GM19099 (cell line): Measurements from ENCODE around the gene GARIN5B.

ENCODE experiments used
- POLR2A ChIP-seq: IDR thresholded peaks from 3 replicates; pipeline ENCODE4 v1.6.1; 2011; ENCODE audit warnings: low read depth; ENCODE audit not compliant: insufficient read length; ENCODE audit errors: extremely low read depth

Gene GARIN5B

DNA sequence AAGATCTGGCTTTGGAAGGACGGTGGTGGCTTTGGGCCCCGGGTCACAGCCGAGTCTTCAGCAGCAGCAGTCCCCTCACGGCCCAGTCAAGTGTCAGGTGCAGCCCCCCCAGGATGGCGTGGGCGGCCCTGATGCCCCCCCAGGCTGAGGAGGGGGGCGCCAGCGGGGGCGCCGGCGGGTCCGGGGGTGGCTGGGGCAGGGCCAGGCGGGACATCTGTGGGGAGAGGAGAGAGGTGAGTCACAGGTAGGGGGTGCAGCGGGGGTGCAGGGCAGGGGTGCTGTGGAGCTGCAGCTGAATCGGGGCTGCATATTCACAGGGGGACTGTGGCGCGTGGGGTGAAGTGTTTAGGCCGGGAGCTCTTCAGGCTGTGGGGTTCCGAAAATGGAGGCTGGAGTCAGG lies 2.9 kb upstream of the GARIN5B start:
- no peak for TF ChIP-seq POLR2A

- no peak for TF ChIP-seq POLR2A
These were observed 2.2 kb upstream of the GARIN5B start for GRCh38 chr19:55365245-55365644.

GRCh38 chr19:55362174-55362989 lies 678 bp downstream of the GARIN5B start:
- no peak for TF ChIP-seq POLR2A

DNA sequence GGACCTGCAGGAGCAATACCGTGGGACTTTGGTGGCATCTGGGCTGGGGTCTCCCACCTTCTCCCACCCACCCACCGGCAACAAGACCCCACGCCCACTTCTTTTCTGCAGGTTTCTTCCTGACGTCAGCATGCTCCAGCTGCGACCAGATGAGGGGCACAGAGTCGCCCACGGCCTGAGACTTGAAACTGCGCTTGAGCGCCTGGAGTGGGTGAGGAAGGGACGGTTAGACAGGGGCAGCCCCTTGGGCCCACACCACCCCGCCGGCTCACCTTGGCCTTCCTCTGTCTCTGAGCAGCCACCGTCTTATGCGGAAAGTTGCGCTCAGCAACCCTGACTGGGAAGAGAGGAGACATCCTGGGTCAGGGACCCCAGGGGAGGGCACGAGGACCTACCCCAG lies 2.2 kb downstream of the GARIN5B start:
- TF ChIP-seq POLR2A = no peak

DNA sequence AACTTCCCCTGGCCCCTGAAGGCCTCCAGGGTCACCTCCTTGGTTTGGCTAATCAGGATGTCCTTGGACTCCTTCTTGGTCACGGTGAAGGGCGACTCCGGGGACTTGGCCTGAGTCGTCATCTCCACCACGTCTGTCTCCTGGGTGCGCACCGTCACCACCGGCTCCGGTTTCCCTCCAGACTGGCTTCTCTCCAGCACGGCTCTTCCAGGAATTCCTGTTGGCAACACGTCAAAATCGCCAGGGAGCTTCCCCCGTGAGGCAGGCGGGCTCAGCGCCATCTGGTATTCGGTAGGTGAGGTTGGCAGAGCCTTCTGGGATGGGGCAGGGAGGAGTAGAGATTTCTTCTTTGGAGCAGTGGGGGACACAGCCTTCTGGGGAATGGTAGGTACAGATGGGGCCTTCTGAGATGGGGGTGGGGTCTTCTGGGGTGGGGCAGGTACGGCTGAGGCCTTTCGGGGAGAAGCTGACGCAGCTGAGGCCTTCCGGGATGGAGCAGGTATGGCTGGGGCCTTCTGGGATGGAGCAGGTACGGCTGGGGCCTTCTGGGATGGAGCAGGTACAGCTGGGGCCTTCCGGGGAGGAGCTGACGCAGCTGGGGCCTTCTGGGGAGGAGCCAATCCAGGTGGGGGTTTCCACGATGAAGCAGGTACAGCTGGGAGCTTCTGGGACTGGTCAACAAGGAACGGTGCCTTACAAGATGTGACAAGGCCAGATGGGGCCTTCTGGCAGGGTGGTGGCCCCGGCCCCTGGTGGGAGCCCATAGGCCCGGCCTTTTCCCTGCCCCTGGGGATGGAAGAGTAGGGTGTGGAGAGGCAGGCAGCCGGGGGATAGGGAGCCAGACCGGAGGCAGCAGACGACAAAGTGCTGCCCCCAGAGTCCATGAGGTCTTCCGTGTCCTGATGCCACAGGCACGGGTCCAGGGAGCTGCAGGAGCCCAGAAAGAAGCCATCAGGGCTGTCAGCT lies 3.8 kb downstream of the GARIN5B start:
- no peak for TF ChIP-seq POLR2A

- TF ChIP-seq POLR2A = no peak
These were observed 4.6 kb downstream of the GARIN5B start for GRCh38 chr19:55358493-55358892.

DNA sequence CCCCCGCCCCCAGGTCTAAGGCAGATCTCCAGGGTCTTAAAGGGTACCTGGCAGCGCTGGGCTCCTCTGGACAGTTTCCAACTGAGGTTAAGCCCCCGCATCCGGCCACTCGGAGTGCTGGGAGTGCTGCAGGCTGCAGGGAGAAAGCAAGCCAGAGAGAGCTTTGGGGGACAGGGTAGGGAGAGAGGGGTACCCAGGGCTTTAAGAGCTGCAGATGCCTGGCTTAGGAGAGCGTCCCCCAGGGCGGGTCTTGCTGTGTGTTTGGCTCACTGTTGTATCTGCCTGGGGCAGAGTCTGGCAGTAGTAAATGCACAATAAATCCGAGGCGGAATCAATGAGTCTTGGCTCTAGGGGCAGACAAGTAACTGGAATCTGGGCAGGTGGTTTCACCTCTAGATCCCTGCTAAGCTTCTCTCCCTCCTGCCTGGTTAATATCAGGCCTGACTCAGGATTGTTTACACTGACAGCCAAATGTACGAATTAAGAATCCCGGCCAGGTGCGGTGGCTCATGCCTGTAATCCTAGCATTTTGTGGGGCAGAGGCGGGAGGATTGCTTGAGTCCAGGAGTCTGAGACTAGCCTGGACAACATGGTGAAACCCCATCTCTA lies 7.7 kb downstream of the GARIN5B start:
- no peak for TF ChIP-seq POLR2A

DNA sequence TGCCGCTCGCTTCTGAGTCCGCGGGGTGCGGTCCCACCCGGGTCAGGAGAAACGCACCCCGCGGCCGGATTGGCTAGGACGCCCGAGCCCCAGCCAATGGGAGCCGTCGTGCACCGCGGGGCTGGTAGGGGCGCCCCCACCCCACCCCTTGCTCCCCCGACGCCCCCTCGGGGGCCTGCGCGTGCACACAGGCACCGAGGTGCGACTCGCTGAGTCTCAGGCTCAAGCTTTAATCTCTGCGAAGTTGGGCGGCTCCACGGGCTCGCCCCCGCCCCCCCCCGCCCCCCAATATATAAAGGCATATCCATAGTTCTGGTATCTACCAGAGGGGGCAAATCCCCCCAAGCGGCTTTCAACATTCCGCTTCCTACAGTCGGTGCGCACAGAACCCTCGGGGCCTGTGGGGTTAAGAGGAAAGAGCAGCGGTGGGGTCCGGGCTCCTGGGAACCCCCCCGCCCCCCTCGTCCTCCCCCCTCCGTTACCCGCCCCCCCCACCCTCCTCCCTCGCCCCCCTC lies 8.3 kb downstream of the GARIN5B start, which contains the start of gene COX6B2:
TSS of gene COX6B2 (minus strand) at position 22 of the 515 bp plus-strand sequence. CDS start 198 bp downstream, outside the sequence.
- TF ChIP-seq POLR2A = no peak

DNA sequence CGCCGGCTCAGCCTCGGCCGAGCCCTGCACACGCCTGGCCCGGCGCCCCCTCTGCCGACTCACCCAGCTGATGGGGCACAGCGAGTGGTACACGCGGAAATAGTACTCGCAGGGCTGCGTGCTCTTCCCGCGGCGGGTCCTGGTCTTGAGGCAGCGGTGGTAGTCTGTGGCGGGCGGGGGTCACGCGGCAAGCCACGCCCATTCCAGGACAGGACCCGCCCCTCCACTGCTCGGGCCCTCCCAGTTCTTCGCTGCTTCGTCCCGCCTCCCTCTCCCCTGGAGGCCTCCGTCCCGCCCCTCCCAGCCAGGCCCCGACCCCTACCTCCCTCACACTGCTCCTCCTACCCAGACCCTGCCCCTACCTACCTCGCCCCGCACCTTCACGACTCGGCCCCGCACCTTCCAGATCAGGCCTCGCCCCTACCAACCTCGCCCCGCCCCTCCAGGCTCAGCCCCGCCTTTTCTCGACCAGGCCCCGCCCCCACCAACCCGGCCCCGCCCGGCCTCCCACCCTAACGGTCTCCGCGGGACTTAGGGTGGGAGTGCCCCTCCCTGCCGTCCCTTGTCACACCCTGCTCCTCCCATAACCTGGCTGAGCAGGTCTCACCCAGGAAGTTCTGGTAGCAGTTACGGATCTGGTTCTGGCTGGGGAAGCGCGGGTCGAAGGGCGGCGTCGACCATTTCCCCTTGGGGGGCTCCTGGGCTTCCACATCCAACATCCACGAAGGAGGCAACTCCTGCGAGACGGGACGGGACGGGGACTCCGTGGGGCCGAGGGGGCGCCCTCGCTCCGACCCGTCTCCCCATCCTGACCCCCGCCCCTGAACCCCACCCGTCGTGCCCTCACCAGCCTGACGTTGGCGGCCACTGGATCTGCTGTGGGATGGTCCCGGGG lies 9.0 kb downstream of the GARIN5B start:
- TF ChIP-seq POLR2A = no peak

DNA sequence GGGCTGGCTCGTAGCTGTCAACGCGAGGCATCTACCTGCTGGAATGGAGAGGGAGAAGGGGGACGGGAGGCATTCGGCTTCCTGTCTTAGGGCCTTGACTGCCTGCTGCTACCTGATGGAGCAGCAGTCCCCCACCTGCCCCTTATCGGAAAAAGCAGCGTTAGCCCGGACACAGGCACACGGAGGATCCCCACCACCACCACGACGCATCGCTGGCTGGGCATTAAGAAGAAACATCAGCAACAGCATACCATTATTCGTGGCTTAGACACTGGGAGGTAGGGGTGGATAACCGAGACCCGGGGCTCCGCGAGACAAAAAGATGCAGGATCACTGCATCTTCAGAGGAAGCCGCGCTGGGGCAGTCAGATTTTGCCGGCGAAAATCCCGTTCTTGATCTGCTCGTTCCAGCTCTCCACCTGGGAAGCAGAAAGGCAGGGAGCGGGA lies 9.7 kb downstream of the GARIN5B start:
- TF ChIP-seq POLR2A = no peak

DNA sequence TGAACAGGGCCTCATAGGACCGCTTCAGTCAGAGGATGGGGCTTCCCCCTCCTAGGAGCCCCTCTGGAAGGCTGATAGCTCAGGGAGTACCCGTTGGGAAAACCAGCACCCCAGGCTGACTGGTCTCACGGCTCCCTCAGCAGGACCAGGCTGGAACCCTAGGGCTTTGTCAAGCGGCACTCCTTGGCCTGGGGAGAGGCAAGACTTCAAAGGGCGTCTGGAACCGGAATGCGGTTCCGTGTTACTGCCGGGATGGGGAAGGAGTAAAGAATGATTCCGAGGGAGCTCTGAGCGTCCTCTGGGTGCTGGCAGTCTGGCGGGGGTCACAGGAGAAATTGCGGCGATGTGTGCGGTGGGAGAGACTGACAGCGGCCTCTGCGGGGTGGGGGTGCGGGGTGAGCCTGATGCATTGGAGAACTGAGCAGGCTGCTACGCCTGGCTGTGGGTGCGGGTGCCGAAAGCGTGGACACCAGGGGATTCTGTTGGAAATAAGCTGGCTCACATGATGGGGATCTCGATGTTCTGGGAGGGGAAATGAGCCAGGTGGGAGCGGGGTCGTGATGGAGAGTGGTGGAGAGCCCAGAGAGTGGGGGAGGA lies 10.4 kb downstream of the GARIN5B start:
- no peak for TF ChIP-seq POLR2A

DNA sequence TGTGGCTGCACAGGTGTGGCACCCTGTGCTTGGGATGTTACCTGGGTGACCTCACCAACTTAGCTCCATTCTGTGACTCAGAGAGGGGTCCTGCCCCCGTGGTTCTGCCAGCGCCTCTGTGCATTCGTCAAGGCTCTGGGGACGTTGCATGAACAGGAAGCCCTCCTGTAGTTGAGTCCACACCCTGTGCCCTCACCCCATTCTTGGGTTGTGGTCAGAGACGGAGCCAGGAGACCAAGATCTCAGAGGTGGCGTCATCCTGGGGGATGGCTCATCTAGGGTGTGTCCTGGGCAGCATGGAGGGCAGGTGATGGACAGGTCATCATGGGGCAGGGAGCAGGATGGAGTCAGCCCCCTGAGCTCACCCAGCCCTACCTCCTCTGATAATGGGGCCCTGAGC lies 11.0 kb downstream of the GARIN5B start:
- TF ChIP-seq POLR2A = no peak

- no peak for TF ChIP-seq POLR2A
These were observed 12.3 kb downstream of the GARIN5B start for GRCh38 chr19:55350620-55351315.
